HG03460 (cell line): ENCODE data around the gene ANKRD33B.
"Not testable (repeated sequence)": the region's sequence is repeated elsewhere in the genome, so short reads cannot be mapped to it uniquely, and the experiment has no call there.

Source experiments
- ATAC-seq: cut with Tn5 transposase; IDR thresholded peaks from one replicate; pipeline ENCODE4 v1.9.1; 2021; ENCODE audit not compliant: unreplicated experiment

The ANKRD33B gene

DNA sequence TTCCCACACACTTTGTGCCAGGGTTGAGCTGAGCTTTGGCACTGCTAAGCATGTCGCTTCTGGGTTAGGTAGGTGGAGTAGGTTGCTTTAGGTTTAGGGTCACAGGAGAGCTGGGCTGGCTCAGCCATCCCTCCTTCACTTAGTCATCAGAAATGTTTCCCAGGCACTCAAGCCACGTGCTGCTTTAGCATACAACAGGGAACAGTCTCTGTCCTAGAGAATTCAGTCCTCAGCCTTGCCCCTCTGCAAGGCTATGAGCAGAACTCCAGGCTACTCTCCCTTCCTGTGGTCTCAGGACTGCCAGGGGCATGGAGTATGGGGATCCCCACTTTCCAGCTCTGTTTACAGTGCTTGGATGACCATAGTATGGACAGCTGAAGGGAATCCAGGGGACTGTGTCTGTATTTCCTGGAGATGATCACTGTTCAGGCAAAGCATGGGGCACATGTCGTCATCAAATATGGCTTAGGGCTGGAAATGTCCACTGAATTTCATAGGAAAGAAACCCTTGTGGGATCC, 7.5 kb upstream of the ANKRD33B start:
- no peak for ATAC-seq

DNA sequence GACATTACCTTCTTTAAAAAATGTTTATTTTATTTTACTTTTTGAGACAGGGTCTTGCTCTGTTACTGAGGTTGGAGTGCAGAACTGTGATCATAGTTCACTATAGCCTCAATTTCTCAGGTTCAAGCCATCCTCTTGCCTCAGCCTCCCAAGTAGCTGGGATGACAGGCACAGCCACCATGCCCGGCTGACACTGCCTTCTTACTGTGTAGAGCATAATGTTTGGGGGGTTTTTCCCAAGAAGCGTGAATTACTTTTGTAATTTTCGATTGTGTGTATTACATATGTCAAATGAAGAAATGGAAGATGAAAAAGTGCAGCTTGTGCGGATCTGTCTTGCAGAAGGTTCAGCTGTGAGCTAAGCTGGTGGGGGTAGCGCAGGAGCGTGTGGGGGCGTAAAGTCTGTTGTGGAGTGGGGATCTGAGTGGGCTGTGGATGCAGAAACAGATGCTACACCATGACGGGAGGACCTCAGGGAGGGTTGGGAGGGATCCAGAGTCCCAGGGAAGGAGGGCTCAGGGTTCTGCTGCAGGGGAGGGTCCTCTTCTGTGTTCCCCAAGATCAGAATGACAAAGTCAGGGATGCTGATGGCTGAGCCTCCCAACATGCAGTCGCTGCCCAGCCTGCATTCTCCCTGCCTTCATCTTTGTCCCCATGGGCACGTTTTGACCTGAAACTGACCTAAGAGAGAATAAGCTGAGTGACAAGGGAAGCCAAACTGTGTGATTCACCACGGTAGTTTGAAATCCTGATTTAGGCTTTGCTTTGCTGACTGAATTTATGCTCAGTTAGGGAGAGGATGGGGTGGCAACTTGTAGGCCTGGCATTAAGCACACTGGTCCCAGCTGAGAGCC, 6.8 kb upstream of the ANKRD33B start:
- ATAC-seq: no peak

DNA sequence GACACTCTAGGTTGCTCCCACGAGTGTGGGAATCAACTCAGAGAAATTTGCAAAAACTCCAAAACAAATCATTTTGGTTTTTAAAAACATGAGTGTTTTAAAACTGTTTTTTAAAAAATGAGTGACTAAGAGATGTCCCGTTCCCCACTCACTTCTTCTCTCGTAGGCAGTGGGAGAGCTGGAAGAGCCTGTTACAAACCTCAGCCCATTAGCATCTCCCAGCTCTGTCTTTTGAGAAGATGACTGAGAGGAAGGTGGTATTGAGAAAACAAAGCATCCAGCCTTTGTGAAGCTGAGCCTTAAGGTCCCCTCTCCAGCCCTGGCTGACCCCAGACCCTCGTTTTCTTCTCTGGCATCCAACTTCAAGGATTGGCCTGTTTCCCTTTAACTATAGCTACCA, 4.7 kb upstream of the ANKRD33B start:
- no peak for ATAC-seq

DNA sequence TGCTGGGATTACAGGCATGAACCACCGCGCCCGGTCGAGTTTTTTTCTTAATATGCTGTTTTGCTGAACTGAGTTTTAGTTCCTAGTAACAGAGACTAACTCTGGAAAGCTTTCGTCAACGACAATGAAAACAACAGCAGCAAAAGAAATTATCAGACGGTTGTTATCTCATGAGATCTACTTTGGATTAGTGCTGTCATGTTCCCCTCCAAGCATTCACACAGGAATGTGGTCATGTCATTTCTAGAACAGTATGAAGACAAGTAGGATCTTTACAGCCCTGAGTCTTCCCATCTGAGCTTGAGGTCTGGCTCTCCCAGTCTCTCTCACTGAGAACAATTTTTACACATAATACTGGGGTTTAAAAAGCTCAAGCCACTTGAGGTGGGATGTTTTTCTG, 4.0 kb upstream of the ANKRD33B start:
- ATAC-seq: no peak

DNA sequence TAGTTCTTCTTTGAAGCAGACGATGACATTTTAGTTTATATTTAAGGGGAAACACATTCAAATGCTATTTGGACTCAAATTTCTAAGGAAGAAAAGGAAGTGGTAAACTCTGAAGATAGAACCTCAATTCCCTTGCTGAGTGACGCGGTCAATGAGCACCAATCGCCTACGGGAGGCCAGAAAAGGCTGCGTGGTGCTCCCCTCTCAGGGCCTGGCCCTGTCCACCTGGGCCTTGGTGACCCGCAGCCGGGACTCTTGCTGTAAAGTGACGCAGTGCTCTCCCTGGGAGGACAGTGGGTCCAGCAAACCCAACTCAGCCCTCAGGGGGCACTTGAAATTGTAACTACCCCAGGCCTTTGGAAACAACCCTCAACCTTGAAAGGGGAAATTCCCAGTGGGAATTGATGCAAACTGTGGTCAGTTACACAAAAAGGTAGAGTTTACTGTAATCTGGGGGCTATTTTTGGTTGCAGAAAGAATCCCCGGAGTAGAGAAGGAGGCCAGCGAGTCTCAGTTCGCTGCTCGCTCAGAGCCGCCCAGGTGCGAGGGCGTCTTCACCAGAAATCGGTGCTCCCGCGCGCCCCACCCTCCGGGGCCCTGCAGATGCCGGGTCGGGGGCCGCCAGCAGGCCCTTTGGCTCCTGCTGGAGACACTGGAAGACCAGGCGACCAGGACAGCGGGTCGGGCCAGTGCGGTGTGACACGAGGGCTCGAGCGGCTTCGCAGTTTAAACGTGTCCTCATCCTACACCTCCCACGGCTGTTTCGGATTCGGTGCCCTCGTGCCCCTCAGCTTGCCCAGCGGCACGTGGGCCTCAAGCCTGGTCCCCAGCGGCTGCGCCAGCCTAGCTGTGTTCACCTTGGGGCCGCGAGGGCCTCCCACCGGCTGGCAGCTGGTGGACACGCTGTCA, 1.4 kb upstream of the ANKRD33B start:
- ATAC-seq: peak; percentile 16

DNA sequence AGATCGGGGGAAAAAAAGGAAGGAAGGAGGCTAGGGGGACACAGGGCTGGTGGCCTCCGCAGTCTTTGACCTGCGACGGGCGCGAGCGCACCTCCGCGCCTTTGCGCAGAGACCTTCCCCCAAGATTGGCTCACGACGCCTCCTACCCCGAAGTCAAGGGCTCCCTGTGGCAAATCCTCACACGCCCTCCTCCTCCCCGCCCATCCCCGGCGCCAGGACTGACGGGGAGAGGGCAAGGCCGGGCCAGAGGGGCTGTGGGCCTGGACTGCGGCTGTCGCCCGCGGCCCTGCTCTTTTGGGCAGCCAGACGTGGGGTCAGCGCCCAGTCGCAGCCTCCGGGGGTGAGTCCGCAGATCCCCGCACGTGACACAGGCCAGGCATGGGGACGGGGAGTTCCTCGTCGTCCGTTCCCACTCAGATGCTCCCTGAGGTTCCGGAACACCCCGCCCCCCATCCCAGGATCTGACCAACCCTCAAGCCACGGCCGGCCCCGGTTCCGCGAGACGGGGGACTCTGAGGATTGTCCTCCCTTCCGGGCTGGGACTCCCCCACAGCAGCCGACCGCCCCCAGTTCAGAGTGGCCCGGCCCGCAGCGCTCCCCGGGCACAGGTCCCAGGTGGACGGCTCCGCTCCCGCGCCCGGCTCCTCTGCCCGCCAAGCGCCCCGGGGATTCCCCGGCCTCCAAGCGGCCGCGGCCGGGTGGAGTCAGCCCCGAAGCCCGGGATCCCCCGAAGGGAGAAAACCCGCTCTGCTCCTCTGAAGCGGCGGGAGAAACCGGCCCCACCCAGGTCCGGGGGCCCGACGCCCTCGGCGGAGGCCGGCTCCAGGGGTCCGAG, 543 bp upstream of the ANKRD33B start:
- peak; percentile 30 for ATAC-seq

DNA sequence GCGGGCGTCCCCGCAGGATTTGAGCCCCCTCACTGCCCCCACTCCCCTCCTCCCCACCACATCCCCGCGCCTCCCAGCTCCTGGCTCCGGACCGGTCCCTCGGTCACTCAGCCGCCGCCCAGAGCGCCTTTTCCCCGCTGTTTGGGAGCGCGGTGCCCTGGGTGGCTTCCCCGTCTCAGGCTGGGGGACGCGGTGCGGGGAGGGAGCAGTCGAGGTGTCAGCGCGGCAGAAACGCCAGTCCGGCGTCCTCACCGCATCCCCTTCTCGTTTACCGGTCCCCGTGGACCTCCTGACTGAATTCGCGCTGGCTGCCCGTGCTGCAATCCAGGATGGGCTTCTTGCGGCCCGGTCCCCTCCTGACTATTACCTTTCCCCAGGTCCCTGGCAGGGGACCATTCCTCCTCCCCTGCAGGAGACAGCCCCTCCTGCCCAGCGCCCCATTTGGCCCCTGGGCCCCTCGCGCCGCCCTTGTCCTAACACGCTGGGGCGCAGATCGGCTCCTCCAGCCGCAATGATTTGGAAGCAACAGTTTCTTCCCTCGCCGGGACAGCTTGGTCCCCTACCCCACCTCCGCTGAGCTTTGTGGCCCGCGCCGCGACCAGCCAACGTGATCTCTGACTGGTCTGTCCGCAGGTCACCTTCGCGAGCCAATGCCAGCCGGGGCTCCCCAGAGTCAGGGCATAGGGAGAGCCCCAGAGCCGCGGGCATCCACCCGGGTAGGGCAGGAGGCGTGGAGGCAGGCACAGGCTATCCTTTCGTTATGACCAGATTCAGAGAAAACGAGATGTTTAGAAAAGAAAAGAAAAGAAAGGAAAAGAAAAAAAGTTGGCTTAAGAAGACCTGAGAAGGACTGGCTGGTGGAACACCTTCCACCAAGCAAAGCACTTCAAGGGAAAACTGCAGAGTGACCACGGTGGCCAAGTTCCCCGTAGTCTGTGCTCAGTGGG, 1.2 kb downstream of the ANKRD33B start:
- ATAC-seq: no peak

DNA sequence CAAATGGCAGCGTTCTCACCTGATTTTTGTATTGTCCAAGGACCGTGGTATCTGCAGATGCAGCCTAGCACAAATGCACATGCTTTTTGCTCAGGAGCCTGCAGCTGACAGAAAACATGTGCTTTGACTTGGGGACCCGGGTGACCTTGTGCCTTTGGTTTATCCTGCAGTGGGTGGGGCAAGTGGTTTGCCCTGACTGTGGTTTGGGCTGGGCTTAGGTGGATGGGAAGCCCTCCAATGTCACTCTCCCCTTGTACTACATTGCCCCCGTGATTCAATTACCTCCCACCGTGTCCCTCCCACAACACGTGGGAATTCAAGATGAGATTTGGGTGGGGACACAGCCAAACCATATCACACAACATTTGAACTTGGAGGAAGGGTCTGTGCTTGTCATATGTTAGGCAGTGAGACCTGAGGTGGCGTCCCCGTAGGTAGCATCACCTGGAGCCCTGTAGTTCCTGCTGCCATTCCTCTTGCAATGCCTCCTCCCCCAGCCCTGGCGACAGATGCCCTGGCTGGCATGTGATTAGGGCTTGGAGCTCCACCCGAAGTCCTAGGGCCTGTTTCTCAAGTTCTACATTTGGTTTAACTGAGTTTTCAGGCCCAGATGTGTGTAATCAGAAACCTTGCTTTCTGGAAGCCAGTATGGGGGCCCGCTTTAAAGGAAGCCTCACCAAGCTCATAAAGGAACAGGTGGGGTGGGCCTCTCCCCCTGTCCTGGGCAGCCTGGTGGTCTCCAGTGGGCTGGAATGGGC, 2.1 kb downstream of the ANKRD33B start:
- no peak for ATAC-seq

DNA sequence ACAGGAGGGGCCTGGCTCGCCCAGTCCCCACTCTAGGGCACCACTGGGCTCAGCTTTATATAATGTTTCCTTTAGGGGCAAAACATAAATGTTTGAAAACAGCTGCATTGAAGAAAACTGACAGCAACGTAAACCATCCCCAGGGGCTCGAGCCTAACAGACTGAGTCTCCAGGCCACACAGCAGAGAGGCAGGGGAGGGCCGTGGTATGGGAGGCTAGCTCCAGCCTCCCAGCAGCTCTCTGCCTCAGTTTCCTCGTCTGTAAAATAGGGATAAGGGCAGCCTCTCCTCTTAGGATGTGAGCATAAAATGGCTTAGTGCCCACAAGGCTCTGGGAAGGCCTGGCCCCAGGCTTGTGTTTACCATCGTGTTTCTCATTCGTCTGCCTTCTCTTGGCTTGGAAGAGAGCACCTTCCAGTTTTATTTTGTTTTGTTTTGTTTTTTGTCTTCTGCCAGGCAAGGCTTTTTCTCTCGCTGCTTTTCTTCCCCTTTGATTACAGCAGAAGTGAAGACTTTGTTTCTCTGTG, 2.7 kb downstream of the ANKRD33B start:
- ATAC-seq: no peak

DNA sequence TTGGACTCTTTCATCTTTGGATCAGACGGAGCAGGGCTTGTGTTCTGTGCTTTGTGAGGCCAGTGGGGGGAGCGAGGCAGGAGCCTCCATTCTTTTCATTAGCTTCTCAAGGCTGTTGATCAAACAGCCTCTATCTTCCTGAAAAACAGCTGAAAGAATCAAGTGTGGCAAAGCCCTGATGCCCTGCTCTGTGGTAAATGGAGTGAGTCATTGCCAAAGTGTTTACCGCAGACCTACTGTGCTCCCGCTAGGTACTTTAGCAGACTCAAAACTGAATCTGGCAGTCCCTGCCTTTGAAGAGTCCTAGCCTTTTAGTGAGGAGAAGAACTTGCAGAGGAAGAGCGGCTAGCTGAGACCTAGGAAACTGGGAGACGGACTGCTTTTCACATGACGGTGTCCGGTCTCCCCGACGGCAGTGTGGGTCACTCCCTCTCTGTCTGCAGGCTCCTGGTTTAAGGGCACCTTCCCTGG, 3.3 kb downstream of the ANKRD33B start:
- ATAC-seq: no peak

DNA sequence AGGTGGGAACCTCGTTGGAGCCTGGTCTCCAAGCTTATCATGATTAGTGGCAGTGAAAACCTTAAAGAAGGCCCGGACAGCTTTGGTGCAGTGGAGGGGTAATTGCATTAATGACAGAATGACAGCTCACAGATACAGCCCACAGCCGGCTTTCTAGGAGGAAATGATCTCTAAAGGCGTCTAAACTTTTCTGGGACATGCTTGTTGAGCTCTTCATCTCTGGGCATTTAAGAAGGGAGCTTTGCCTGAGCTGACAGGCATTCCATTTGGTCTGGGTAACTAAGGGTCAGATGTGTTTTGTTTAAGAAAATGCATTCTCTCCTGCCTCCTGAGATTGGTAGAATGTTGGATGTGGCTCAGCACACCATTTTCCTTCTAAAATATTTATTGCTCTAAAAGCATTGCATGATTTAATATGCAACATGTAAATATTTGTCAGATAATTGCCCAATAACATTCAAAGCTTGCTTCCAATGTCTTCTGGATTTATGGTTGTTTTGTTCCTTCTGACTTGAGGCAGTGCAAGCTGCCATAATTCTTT, 4.0 kb downstream of the ANKRD33B start:
- ATAC-seq: no peak

DNA sequence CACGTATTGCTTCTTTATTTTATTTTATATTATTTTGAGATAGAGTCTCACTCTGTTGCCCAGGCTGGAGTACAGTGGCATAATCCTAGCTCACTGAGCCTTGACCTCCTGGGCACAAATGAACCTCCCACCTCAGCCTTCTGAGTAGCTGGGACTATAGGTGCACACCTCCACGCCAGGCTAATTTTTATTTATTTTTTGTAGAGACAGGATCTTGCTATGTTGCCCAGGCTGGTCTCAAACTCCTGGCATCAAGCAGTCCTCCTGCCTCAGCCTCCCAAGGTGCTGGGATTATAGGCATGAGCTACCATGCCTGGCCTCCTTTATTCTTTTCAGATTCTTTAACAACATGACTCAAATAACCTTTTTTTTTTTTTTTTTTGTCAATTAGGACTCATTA, 6.7 kb downstream of the ANKRD33B start:
- ATAC-seq: not testable (repeated sequence)

DNA sequence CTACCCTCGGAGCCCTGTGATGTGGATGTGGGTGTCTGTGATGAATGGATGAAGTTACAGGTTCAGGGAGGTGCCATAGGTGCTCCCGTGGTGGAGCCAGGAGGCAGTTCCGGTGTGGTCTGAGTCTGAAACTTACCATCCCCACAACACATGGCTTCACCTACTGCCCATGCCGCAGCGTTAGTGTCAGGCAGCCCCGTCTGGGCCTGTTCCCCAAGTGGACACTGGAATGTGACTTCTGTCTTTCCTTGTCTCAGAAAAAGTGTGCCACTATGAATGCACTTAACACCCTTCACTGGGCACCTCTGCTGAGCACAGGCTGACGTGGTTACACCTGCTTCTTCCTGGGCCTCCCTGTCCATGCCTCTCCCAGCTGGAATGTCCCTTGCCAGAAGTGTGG, 8.6 kb downstream of the ANKRD33B start:
- no peak for ATAC-seq

DNA sequence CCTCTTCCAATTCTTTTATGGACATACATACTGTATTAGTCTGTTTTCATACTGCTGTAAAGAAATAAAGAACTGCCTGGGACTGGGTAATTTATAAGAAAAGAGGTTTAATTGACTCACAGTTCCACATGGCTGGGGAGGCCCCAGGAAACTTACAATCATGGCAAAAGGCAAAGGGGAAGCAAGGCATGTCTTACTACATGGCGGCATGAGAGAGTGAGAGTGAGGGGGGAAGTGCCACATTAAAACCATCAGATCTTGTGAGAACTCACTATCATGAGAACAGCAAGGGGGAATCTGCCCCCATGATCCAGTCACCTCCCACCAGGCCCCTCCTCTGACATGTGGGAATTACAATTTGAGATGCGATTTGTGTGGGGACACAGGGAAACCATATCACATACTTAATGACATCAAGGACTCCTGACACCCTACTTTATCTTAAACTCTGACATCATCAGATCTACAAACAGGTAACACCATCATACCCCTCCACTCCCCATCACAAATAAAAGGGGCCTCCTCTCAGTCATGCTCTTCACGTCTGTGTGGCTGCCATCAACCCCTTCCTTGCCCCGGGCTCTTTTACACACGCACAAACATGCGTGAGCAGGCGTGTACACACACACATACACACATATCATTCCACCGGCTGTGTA, 9.7 kb downstream of the ANKRD33B start:
- no peak for ATAC-seq

DNA sequence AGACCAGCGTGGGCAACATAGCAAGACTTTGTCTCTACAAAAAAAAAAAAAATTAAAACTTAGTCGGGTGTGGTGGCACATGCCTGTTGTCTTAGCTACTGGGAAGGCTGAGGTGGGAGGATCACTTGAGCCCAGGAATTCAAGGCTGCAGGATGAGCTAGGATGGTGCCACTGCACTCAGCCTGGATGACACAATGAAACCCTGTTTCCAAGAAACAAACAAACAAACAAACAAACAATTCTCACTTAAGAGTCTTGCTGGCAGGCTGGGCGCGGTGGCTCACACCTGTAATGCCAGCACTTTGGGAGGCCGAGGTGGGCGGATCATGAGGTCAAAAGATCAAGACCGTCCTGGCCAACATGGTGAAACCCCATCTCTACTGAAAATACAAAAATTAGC, 11.0 kb downstream of the ANKRD33B start:
- not testable (repeated sequence) for ATAC-seq

DNA sequence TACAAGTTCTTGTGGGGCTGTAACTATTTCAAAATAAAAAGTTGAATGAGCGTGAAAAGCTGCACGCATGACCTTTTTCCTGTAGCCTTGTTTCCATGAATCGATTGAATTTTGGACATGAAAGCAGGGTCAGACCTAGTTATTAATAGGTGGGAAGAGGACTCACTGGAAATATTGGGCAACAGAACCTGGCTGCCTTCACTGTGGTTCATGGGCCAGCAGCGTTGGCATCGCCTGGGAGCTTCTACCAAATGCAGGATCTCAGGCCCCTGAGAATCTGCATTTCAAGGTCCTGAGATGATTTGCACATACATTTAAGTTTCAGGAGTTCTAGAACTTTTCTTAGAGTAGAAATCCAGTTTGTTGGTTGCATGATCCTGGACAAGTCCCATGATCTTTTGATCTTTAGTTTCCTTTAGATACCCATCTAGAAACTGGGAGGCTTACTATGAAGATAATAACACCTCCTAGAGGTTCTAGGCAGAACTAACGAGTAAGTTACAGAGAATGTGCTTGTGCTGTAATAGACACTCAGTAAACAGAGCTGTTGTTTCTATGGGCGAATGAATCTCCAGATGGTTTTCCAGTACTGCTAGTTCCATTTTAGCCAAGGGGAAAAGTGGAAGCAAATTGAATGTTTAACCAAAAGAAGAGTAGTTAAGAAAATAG, 12.4 kb downstream of the ANKRD33B start:
- ATAC-seq: no peak

DNA sequence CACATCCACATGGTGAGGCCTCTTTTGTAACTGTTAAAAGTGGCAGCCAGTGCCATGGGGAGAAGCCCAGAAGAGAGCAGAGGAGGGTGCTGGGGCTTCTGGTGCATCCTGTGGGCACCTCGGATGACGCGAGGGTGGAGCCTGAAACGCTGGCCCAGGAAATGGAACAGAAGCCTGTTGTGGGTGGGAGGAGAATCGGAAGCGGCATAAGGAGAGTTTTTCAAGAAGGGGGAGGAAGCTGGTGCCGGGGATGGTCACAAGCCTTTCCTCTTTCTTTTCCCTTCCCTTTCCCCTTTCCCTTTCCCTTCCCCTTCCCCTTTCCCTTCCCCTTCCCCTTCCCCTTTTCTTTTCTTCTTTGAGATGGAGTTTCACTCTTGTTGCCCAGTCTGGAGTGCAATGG, 12.9 kb downstream of the ANKRD33B start:
- no peak for ATAC-seq
